NCI-H526 (cell line): ENCODE data around the gene NKX3-2.

Experiments
- DNase-seq, 2 experiments: peaks; one replicate each; lab custom pipeline; 2025; lab: John Stamatoyannopoulos, UW

Gene NKX3-2

DNA sequence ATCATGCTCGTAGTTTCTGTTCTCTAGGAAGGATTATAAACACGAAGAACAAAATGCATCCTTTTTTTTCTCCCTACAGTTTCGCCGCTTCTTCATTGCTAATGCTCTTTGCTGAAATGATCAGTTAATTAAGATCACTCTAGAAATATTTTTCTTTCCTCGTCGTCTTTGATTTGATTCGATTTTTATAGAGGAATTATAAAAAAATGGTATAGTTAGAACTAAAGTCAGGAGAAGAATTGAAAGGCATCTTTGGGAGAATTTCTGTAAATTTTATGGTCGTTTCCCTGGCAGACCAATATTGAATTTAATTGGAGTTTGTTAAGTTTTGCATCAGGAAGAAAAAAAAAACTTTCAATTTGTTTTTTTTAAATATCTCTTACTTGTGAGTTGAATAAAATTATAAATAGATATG lies 1.1 kb upstream of the NKX3-2 start:
- DNase-seq = no peak

DNA sequence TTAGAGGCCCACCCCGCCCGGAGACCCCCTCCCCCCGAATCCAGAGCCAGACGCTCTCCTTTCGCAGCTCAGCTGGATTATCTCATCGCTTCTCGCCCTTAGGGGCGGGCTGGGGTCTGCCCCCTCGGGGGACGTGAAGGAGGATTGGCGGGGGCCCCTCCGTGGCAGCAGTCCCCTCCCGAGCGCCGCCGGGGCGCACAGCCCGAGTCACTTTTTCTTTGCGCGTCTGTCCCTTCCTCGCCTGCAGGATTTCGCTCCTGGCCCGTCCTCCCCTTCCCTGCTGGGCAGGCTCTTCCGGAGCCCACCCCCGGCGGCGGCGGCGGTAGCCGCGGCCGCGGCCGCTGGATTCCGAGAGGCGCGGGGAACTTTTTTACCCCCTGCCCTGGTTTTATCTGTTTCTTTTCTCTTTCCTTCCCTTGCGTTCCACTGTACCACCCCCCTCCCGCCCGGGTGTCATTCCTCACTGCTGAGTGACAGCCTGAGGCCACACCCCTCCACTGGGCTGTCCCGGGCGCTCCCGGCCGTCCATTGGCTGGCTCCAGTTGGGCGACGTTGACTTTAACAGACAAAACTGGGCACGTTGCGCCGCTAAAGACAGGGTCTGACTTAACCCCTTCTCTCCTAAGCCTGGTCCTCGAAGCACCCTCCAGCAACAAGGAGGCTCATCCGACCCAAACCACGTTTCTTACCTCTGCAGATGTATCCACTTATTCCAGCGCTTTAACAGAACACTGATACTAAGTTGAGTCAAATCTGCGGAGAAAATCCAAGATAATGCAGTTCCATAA lies 492 bp upstream of the NKX3-2 start:
- peak; percentile 87 to 95 for DNase-seq

DNA sequence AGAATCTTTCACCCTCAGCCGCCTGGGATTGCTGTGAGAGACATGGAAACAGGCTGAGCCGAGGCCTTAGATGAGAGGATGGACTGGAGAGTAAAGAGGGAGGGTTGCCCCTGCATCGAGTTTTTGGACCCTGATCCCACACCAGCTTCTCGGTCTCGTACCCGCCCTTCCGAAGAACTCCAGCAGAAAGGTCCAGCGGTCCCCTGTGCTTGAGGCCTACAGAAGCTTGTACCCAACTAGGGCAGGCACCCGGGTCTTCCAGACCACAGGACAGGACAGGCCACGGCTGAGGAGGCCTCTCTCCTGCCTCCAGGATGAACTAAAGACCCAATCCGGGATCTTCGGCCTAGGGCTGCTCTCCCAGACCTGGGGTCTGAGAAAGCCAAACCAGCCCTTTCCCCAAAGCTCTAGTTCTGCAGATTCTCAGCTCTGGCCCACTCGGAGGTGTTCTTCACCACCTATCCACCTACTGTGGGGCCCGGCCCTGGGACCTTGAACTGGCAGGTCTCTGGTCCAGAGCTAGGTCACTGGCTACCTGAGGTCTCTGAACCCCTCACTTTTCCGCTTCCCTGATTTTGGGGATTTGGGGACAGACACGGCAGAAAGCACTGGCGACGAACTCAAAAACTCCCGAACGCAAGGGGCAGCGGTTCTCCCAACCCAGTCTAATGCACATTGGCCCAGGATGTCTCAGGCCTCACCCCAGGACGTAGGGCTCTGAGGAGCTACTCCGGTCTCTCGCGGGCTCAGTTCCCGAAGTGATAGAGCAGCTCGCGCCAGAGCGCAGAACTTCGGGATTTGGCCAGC lies 1.1 kb downstream of the NKX3-2 start:
- peak in 1 of 2 experiments; percentile 36 for DNase-seq

DNA sequence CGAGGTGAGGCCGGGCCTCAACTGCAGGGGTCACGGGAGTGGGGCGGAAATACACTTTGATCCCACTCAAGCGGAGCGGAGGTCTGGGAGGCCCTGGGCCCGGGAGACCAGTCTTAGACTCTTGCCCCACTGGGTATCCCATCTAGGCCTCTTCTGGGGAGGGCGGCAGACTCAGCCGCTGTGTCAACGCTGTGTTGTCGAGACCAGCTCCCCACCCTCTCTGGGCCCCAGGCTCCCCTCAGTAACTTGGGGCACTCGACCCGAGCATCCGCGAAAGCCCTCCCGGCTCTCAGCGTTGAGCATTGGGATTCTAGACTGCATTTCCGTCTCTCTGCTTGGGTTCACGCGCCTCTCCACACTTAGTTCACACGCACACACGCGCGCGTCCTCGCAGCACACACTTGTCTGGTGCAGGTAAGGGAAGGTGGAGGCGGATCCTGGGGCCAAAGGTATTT lies 1.7 kb downstream of the NKX3-2 start:
- no peak for DNase-seq

GRCh38 chr4:13541720-13542576 lies 2.4 kb downstream of the NKX3-2 start:
- DNase-seq = peak; percentile 24 to 86

GRCh38 chr4:13541176-13541604 lies 3.1 kb downstream of the NKX3-2 start:
- no peak for DNase-seq

- no peak for DNase-seq
Measured at GRCh38 chr4:13540446-13541175, 3.7 kb downstream of the NKX3-2 start.

- no peak for DNase-seq
Measured at GRCh38 chr4:13539619-13540445, 4.5 kb downstream of the NKX3-2 start.

DNA sequence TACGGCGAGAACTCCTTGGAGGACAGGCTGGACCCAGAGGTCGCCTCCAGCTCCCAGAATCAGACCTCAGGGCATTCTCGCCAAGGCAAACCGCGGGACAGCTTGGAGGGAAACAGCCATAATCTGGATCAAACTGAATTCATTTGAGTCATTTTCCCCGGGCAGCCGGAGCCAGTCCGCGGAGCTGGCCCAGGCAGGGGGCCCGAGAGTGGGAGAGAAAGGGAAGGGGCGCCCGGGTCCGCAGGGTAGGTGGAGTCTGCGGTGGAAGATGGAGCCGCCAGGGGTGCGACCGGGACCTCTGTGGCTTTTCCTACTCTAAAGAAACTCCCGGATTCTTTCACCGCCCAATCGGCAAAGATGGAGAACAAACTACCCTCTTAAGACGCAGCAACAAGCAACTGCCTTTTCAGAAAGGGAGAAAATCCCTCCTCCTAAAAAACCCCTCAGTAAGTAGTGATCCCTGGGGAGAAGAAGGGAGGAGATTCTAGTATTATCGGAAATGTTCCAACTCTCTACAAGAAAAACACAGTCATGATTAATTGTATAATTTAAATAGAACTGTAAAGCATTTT lies 5.2 kb downstream of the NKX3-2 start:
- no peak for DNase-seq

GRCh38 chr4:13538427-13538973 lies 5.8 kb downstream of the NKX3-2 start:
- no peak for DNase-seq

GRCh38 chr4:13537832-13538177 lies 6.5 kb downstream of the NKX3-2 start:
- no peak for DNase-seq

DNA sequence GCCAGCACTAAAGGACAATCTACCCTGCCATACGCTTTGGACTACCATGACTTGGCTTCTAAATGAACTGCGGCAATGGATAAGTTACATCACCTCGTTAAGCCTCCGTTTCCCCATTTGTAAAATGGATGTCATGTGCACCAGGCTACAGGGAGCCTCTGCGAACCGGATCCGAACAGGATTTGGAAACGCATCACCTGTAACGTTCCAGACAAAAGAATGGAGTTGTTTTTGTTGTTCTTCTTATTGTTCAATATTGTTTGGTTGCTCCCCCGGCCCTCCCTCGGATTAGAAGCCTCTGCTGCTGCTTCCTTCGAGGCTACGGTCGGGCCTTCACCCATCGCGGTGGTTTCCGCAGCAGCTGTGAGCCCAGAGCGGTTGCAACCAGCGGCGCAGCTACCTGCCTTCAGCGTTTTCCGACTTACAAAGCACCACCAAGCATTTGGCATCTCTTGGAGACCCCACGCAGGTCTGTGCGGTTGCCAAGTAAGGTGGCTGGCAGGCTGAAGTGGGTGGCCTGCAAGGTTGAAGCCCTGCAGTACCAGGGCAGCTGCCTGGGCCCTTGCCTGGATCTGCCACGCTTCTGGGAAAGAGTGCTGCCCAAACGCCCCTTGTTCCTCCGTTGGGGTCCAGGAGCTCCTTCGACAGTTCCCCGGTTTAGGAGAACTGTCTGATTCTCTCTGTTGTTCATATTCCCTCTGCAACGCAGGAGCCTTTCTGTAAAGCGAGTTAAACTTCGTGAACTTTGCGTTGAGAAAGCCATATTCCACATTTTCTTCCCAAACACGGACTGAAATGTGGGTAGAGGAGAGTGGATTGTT lies 7.1 kb downstream of the NKX3-2 start:
- no peak for DNase-seq

- DNase-seq = no peak
Measured at GRCh38 chr4:13536607-13537006, 7.7 kb downstream of the NKX3-2 start.

DNA sequence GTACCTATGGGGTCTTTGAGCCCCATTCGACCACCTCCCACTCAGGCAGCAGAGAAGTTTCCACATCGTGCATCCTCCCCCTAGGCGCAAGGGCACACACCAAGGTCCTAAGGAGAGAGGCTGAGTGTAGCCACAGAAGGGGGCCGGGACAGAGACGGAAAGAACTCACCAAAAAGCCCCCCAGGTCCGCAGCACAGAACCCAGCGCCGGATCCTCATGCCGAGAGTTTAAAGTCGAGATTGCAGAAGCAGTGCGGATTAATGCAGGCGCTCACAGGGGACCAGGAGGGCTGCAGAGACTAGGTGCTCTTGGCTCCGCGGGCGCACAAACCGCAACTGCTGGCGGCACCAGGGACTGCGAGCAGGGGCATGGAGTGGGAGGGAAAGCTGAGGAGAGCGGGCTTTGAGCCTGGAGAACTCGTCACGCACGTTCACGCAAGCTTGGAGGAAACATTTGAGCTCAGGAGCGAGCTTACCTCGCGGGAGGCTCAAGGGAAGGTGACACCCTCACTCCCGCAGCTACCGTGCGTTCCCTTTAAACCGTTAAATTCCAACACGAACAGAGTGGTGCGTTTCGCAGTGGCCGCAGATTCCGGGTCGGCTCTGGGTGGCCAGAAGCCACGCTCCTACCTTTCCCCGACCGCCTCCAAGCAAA lies 8.5 kb downstream of the NKX3-2 start:
- DNase-seq = peak in 1 of 2 experiments; percentile 53

DNA sequence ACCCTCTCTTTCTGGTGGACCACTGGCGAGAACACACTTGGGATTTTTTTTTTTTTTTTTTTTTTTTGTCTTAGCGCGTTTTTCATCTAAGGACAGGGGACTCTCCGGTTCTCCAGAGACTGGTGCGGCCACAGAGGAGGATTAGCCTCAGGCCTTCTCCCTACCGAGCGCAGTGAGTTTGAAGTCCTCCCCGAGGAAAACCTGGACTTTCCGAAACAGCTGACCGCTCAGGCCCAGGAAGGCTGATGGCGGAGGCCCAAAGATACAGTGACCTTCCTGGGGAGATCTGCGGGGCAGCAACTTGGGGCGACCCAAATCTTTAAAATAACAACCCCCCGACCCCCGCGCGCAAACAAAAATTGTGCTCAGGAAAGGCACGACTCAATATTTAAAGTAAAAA lies 9.2 kb downstream of the NKX3-2 start:
- DNase-seq = no peak

GRCh38 chr4:13534344-13535063 lies 9.8 kb downstream of the NKX3-2 start:
- no peak for DNase-seq

DNA sequence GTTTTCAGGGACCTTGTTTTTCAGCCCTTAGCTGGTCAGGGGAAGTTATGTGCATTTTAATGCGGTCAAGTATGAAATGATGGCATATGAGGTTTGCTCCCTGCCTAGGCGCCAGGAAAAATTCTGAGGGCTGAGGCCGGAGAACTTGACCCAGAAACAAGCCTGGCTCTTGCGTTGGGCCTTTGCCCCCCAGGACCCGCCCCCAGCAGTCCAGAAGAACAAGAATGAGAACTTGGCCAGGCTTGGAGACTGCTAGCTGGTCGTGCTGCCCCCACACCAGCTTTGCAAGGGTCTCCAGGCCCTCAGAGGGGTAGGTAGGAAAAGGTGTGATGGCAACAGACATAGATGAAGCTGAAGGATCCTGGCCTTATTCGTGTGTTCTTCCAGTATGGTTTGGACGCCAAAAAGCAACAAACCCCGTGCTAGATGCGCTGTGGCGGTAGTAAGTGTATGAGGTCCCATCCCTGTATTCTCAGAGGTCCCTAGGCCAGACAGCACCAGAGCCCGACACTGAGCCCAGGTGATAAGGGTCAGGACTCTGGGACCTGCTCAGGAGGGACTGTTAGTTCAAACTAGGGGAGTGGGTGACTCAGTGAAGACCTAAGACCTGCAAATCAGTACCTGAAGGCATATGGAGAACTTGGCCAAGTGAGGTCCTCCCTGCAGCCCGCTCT lies 10.5 kb downstream of the NKX3-2 start:
- DNase-seq = no peak
